GM23338 (cell line): ENCODE results near the gene EHF. TPM values are rescaled to one million over a fixed set of nuclear protein-coding genes. Genes with fewer than 3 reads are reported as not detected.

Experiments used
- ATAC-seq: fragments of 200-7000 bp; cut with Tn5 transposase; 3 replicates; pipeline ENCODE4 v1.9.1; 2020
- DNase-seq: peaks from one replicate; pipeline ENCODE4 v3.0.0-alpha.2; 2015; ENCODE audit warnings: low spot score
- H2AFZ ChIP-seq: fragments of 200-600 bp; sonication (generic); 2 replicates; pipeline ENCODE4 v1.8.0; 2016; ENCODE audit warnings: antibody characterized with exemption, mild to moderate bottlenecking, moderate library complexity
- H3F3A ChIP-seq: fragments of 200-600 bp; sonication (generic); replicated peaks from 2 replicates; pipeline ENCODE4 v1.8.0; 2017; ENCODE audit warnings: antibody characterized with exemption, mixed run types, low read depth
- H3K27ac ChIP-seq: fragments of 200-600 bp; sonication (generic); 2 replicates; pipeline ENCODE4 v1.6.1; 2016; ENCODE audit warnings: low read depth
- H3K27me3 ChIP-seq: fragments of 200-600 bp; sonication (generic); 2 replicates; pipeline ENCODE4 v1.8.0; 2016; ENCODE audit warnings: mild to moderate bottlenecking, mixed run types, moderate library complexity; ENCODE audit not compliant: insufficient read depth
- H3K36me3 ChIP-seq: fragments of 200-600 bp; sonication (generic); 2 replicates; pipeline ENCODE4 v1.8.0; 2016; ENCODE audit warnings: mild to moderate bottlenecking; ENCODE audit not compliant: insufficient read depth
- H3K4me1 ChIP-seq: fragments of 200-600 bp; sonication (generic); 2 replicates; pipeline ENCODE4 v1.8.0; 2016; ENCODE audit warnings: mild to moderate bottlenecking, moderate library complexity; ENCODE audit not compliant: insufficient read depth
- H3K4me2 ChIP-seq: fragments of 200-600 bp; sonication (generic); 2 replicates; pipeline ENCODE4 v1.7.1; 2017; ENCODE audit warnings: mixed run types
- H3K4me3 ChIP-seq: fragments of 200-600 bp; sonication (generic); 2 replicates; pipeline ENCODE4 v1.6.1; 2016; ENCODE audit warnings: mixed run types
- H3K79me2 ChIP-seq: fragments of 200-600 bp; sonication (generic); replicated peaks from 2 replicates; pipeline ENCODE4 v1.8.0; 2017; ENCODE audit warnings: mild to moderate bottlenecking; ENCODE audit not compliant: insufficient read depth
- H3K9me2 ChIP-seq: fragments of 200-600 bp; sonication (generic); 2 replicates; pipeline ENCODE4 v1.8.0; 2017; ENCODE audit not compliant: insufficient read depth
- H4K20me1 ChIP-seq: fragments of 200-600 bp; sonication (generic); replicated peaks from 2 replicates; pipeline ENCODE4 v1.8.0; 2017; ENCODE audit warnings: mild to moderate bottlenecking; ENCODE audit not compliant: insufficient read depth
- H3K27ac Mint-ChIP-seq: 2 replicates; pipeline ENCODE4 v1.8.0; 2020; ENCODE audit warnings: inconsistent platforms, mild to moderate bottlenecking, moderate library complexity, mixed read lengths
- H3K27me3 Mint-ChIP-seq: 3 replicates; pipeline ENCODE4 v1.8.0; 2022; ENCODE audit warnings: low read depth, mild to moderate bottlenecking, moderate library complexity, mixed read lengths, inconsistent platforms; ENCODE audit not compliant: insufficient read depth, poor library complexity
- H3K36me3 Mint-ChIP-seq: 3 replicates; pipeline ENCODE4 v1.8.0; 2021; ENCODE audit warnings: low read depth, mild to moderate bottlenecking, inconsistent platforms, moderate library complexity, mixed read lengths
- H3K4me1 Mint-ChIP-seq: 3 replicates; pipeline ENCODE4 v1.8.0; 2020; ENCODE audit warnings: mild to moderate bottlenecking, inconsistent platforms, mixed read lengths
- H3K4me3 Mint-ChIP-seq: 3 replicates; pipeline ENCODE4 v1.8.0; 2021; ENCODE audit warnings: moderate library complexity, mild to moderate bottlenecking, inconsistent platforms, mixed read lengths
- H3K9me3 Mint-ChIP-seq: 3 replicates; pipeline ENCODE4 v1.8.0; 2020; ENCODE audit warnings: moderate library complexity, mild to moderate bottlenecking, inconsistent platforms, mixed read lengths
- CREB1 ChIP-seq: fragments of 250-450 bp; sonication (Bioruptor Pico); IDR thresholded peaks from 2 replicates; pipeline ENCODE4 v1.5.0; 2020; ENCODE audit warnings: low read depth, mild to moderate bottlenecking, moderate library complexity
- ETS1 ChIP-seq: IDR thresholded peaks from 2 replicates; pipeline ENCODE4 v1.6.1; 2016; ENCODE audit warnings: antibody characterized with exemption
- EZH2 ChIP-seq: fragments of 200-600 bp; sonication (generic); IDR thresholded peaks from one replicate; pipeline ENCODE4 v1.8.0; 2017; ENCODE audit warnings: antibody characterized with exemption, mild to moderate bottlenecking, low read depth; ENCODE audit not compliant: unreplicated experiment
- EZH2phosphoT487 ChIP-seq: fragments of 200-600 bp; sonication (generic); IDR thresholded peaks from one replicate; pipeline ENCODE4 v1.8.1; 2018; ENCODE audit warnings: antibody characterized with exemption; ENCODE audit not compliant: unreplicated experiment
- JUNB ChIP-seq: IDR thresholded peaks from one replicate; pipeline ENCODE4 v1.6.1; 2016; ENCODE audit warnings: antibody characterized with exemption; ENCODE audit not compliant: unreplicated experiment
- NANOG ChIP-seq: IDR thresholded peaks from 2 replicates; pipeline ENCODE4 v1.6.1; 2016; ENCODE audit warnings: antibody characterized with exemption, borderline replicate concordance
- POLR2AphosphoS5 ChIP-seq: IDR thresholded peaks from 2 replicates; pipeline ENCODE4 v1.6.1; 2016; ENCODE audit warnings: antibody characterized with exemption, low read depth
- STAT1 ChIP-seq: IDR thresholded peaks from one replicate; pipeline ENCODE4 v1.6.1; 2016; ENCODE audit warnings: antibody characterized with exemption; ENCODE audit not compliant: unreplicated experiment
- ZNF114 ChIP-seq: fragments of 250-450 bp; sonication (Bioruptor Pico); IDR thresholded peaks from 2 replicates; pipeline ENCODE4 v1.5.0; 2020; ENCODE audit warnings: mild to moderate bottlenecking, moderate library complexity
- ZNF331 ChIP-seq: fragments of 250-450 bp; sonication (Bioruptor Pico); IDR thresholded peaks from 2 replicates; pipeline ENCODE4 v1.5.0; 2020; ENCODE audit warnings: low read depth, mild to moderate bottlenecking, moderate library complexity
- polyA plus RNA-seq: library from polyadenylated mRNA; unstranded; fragments of >200 nt; fragmentation: Nextera tagmentation; extraction: Ambion mirVana; gene quantifications from 2 replicates; pipeline ENCODE4 v1.2.1, GENCODE V29; 2016
- total RNA-seq: library from RNA; depleted of rRNA; stranded (reverse); fragments of >200 nt; shearing (Covaris generic); gene quantifications from 2 replicates; pipeline ENCODE4 v1.2.3, GENCODE V29; 2014
- TF ChIP-seq, protein P1 (sequence below): IDR thresholded peaks from one replicate; pipeline ENCODE4 v1.6.1; 2018; ENCODE audit warnings: antibody characterized with exemption; ENCODE audit not compliant: unreplicated experiment
- TF ChIP-seq, protein P2 (sequence below): fragments of 250-450 bp; sonication (Bioruptor Pico); IDR thresholded peaks from 2 replicates; pipeline ENCODE4 v1.5.0; 2020; ENCODE audit warnings: mild to moderate bottlenecking, moderate library complexity
- TF ChIP-seq, protein P3 (sequence below), 2 experiments: fragments of 200-600 bp in 1 of 2; sonication (generic) in 1 of 2; conservative IDR thresholded peaks; 2 replicates each; pipeline versions ENCODE4 v1.5.1 to v1.6.1; 2016 to 2017; ENCODE audit warnings: antibody characterized with exemption in 2 of 2, low read depth in 2 of 2, mild to moderate bottlenecking in 2 of 2, moderate library complexity in 1 of 2

The EHF gene
- total and polyA plus RNA-seq, 2 experiments from 2014 or later = not detected

- Histone ChIP-seq H3F3A (no peaks in the 10 kb centered on the region), H3K27me3 (no peaks in the 10 kb centered on the region), H3K27ac (no peak overlapping the region), H2AFZ (no peak overlapping the region), H3K36me3 (peaks cover 4% of the 10 kb centered on the region; the same call in 1 of the 2 replicates), H3K79me2 (peaks cover 90% of the 10 kb centered on the region), H3K4me3 (no peak overlapping the region), H3K4me1 (no peaks in the 10 kb centered on the region), H3K9me2 (0 out of 2 replicates have a peak, but pooled peaks cover 4% of the 10 kb centered on the region), H3K4me2 (no peak overlapping the region), H4K20me1 (no peaks in the 10 kb centered on the region)
- Mint-ChIP-seq H3K4me1 (no peaks in the 10 kb centered on the region), H3K9me3 (peaks cover 15% of the 10 kb centered on the region), H3K27me3 (peaks cover 1% of the 10 kb centered on the region), H3K4me3 (no peak overlapping the region), H3K36me3 (peaks cover 41% of the 10 kb centered on the region), H3K27ac (no peak overlapping the region)
- TF ChIP-seq EZH2phosphoT487 = no peak
- TF ChIP-seq POLR2AphosphoS5 = no peak
- TF ChIP-seq ZNF114 (CRISPR knock-in tag) = no peak
- no peak for TF ChIP-seq EZH2
- TF ChIP-seq, protein P1, sequence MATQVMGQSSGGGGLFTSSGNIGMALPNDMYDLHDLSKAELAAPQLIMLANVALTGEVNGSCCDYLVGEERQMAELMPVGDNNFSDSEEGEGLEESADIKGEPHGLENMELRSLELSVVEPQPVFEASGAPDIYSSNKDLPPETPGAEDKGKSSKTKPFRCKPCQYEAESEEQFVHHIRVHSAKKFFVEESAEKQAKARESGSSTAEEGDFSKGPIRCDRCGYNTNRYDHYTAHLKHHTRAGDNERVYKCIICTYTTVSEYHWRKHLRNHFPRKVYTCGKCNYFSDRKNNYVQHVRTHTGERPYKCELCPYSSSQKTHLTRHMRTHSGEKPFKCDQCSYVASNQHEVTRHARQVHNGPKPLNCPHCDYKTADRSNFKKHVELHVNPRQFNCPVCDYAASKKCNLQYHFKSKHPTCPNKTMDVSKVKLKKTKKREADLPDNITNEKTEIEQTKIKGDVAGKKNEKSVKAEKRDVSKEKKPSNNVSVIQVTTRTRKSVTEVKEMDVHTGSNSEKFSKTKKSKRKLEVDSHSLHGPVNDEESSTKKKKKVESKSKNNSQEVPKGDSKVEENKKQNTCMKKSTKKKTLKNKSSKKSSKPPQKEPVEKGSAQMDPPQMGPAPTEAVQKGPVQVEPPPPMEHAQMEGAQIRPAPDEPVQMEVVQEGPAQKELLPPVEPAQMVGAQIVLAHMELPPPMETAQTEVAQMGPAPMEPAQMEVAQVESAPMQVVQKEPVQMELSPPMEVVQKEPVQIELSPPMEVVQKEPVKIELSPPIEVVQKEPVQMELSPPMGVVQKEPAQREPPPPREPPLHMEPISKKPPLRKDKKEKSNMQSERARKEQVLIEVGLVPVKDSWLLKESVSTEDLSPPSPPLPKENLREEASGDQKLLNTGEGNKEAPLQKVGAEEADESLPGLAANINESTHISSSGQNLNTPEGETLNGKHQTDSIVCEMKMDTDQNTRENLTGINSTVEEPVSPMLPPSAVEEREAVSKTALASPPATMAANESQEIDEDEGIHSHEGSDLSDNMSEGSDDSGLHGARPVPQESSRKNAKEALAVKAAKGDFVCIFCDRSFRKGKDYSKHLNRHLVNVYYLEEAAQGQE = no peak
- no peak for TF ChIP-seq JUNB
- TF ChIP-seq, protein P2, sequence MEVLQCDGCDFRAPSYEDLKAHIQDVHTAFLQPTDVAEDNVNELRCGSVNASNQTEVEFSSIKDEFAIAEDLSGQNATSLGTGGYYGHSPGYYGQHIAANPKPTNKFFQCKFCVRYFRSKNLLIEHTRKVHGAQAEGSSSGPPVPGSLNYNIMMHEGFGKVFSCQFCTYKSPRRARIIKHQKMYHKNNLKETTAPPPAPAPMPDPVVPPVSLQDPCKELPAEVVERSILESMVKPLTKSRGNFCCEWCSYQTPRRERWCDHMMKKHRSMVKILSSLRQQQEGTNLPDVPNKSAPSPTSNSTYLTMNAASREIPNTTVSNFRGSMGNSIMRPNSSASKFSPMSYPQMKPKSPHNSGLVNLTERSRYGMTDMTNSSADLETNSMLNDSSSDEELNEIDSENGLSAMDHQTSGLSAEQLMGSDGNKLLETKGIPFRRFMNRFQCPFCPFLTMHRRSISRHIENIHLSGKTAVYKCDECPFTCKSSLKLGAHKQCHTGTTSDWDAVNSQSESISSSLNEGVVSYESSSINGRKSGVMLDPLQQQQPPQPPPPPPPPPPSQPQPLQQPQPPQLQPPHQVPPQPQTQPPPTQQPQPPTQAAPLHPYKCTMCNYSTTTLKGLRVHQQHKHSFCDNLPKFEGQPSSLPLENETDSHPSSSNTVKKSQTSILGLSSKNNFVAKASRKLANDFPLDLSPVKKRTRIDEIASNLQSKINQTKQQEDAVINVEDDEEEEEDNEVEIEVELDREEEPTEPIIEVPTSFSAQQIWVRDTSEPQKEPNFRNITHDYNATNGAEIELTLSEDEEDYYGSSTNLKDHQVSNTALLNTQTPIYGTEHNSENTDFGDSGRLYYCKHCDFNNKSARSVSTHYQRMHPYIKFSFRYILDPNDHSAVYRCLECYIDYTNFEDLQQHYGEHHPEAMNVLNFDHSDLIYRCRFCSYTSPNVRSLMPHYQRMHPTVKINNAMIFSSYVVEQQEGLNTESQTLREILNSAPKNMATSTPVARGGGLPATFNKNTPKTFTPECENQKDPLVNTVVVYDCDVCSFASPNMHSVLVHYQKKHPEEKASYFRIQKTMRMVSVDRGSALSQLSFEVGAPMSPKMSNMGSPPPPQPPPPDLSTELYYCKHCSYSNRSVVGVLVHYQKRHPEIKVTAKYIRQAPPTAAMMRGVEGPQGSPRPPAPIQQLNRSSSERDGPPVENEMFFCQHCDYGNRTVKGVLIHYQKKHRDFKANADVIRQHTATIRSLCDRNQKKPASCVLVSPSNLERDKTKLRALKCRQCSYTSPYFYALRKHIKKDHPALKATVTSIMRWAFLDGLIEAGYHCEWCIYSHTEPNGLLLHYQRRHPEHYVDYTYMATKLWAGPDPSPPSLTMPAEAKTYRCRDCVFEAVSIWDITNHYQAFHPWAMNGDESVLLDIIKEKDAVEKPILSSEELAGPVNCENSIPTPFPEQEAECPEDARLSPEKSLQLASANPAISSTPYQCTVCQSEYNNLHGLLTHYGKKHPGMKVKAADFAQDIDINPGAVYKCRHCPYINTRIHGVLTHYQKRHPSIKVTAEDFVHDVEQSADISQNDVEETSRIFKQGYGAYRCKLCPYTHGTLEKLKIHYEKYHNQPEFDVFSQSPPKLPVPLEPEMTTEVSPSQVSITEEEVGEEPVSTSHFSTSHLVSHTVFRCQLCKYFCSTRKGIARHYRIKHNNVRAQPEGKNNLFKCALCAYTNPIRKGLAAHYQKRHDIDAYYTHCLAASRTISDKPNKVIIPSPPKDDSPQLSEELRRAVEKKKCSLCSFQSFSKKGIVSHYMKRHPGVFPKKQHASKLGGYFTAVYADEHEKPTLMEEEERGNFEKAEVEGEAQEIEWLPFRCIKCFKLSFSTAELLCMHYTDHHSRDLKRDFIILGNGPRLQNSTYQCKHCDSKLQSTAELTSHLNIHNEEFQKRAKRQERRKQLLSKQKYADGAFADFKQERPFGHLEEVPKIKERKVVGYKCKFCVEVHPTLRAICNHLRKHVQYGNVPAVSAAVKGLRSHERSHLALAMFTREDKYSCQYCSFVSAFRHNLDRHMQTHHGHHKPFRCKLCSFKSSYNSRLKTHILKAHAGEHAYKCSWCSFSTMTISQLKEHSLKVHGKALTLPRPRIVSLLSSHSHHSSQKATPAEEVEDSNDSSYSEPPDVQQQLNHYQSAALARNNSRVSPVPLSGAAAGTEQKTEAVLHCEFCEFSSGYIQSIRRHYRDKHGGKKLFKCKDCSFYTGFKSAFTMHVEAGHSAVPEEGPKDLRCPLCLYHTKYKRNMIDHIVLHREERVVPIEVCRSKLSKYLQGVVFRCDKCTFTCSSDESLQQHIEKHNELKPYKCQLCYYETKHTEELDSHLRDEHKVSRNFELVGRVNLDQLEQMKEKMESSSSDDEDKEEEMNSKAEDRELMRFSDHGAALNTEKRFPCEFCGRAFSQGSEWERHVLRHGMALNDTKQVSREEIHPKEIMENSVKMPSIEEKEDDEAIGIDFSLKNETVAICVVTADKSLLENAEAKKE (CRISPR knock-in tag) = no peak
- no peak for TF ChIP-seq ETS1
- TF ChIP-seq NANOG = no peak
- no peak for TF ChIP-seq ZNF331 (CRISPR knock-in tag)
- no peak for TF ChIP-seq STAT1
- no peak for TF ChIP-seq CREB1 (CRISPR knock-in tag)
- TF ChIP-seq, protein P3, sequence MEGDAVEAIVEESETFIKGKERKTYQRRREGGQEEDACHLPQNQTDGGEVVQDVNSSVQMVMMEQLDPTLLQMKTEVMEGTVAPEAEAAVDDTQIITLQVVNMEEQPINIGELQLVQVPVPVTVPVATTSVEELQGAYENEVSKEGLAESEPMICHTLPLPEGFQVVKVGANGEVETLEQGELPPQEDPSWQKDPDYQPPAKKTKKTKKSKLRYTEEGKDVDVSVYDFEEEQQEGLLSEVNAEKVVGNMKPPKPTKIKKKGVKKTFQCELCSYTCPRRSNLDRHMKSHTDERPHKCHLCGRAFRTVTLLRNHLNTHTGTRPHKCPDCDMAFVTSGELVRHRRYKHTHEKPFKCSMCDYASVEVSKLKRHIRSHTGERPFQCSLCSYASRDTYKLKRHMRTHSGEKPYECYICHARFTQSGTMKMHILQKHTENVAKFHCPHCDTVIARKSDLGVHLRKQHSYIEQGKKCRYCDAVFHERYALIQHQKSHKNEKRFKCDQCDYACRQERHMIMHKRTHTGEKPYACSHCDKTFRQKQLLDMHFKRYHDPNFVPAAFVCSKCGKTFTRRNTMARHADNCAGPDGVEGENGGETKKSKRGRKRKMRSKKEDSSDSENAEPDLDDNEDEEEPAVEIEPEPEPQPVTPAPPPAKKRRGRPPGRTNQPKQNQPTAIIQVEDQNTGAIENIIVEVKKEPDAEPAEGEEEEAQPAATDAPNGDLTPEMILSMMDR (conservative IDR thresholded peaks at IDR 0.05; ENCODE audit: low read depth in 2 of 2) = no peak
- DNase-seq = no peak
- no peak for ATAC-seq
Measured at GRCh38 chr11:34696862-34697261, 76.0 kb downstream of the EHF start.
